ENCODE measurements around the gene TSEN15.
A peak's percentile ranks its signal among the peaks of the same experiment; 100 is the strongest.

Gene TSEN15

GRCh38 chr1:184101571-184101970 is 50.0 kb downstream of the TSEN15 start:
- DNase-seq (ENCODE audit: low spot score): no peak

DNA sequence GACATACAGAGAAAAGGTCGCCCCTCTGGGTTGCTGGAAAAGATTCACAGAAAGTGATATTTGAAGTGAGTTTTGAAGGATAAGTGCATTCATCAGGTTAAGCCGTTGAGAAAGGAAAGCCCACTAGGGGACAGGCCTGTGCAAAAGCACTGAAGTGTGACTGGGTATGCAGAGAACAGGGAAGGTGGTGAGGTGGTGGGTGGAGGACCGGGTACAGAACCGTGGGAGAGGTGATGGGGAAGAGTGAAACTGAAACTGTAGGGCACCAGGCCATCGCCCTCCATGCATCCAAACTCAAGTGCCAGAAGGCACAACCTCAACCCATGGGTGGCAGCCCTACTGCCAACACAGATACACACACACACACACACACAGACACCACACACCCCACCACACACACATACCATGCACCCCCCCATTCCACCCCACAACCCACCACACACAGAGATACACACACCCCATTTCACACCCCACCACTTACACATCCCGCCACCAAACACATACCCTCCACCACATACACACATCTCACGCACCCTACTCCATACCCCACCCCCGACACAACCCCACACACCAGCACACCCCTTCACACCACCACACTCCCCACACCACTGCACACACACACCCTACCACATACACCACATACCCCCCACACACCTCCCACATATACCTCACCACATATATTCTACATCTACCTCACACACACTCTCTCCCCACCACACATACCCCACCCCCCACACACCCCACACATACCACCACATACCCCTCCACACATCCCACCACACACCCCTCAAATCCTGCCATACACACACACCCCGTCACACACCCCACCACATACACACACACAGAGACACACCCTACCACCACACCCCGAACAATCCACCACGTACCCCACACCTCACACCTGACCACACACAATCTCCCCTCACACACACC is 59.0 kb downstream of the TSEN15 start:
- DNase-seq (ENCODE audit: low spot score): no peak

- DNase-seq (ENCODE audit: low spot score): no peak
Measured at GRCh38 chr1:184112176-184112948, 60.8 kb downstream of the TSEN15 start.

- DNase-seq (ENCODE audit: low spot score): no peak
Measured at GRCh38 chr1:184113251-184113650, 61.7 kb downstream of the TSEN15 start.

DNA sequence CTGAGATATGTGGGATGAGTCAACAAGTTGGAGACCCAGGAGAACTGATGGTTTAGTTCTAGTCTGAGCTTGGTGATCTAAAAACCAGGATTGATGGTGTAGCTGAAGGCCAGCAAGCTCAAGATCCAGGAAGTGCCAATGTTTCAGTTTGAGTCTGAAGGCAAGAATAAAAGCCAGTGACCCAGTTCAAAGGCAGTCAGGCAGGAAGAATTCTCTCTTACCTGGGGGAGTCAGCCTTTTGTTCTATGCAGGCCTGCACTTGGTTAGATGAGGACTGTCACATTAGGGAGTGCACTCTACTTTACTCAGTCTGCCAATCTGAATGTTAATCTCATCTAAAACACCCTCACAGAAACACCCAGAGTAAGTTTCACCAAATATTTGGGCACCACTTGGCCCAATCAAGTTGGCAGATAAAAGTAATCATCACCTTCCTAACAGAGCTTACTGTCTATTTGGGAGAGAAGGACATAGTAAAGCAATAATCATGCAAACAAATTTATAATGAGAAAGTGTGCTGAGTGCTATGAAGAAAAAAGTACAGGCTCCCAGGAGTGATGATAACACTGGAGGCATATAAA is 63.4 kb downstream of the TSEN15 start:
- DNase-seq (ENCODE audit: low spot score): no peak

GRCh38 chr1:184116287-184116686 is 64.8 kb downstream of the TSEN15 start:
- no peak for DNase-seq (ENCODE audit: low spot score)

GRCh38 chr1:184118046-184118445 is 66.5 kb downstream of the TSEN15 start:
- DNase-seq (ENCODE audit: low spot score): peak; percentile 92
